ENCODE measurements around the gene RETSAT. TPM values are rescaled to one million over a fixed set of nuclear protein-coding genes. Genes with fewer than 3 reads are reported as not detected.

RETSAT gene
- total and polyA plus RNA-seq, 2 of the 13 experiments (the other 11 are each of a cell fraction or from before 2014, with no cell fraction given), result 46.7 to 61.0 TPM

- 32% methylated on average over 9 of the region's 9 CpGs for WGBS (ENCODE audit: low lambda C conversion rate)
- ATAC-seq (peak; percentile 3), FAIRE-seq (no peak), DNase-seq (ENCODE audit: low spot score) (no peak)
- 0 out of 5 replicates have a peak, but pooled peaks cover 0 to under 1% of the 10 kb centered on the region in 2 experiments for H3K27me3 ChIP-seq (ENCODE audit: control insufficient read depth in 1 of 2, insufficient read depth in 2 of 2, low read length in 2 of 2)
- H3K4me2 ChIP-seq (ENCODE audit: low read depth, low read length), result peak overlapping the region; percentile 96
- H3K79me2 ChIP-seq (ENCODE audit: insufficient read depth, low read length), result no peaks in the 10 kb centered on the region
- H2AFZ ChIP-seq (ENCODE audit: low read length), result no peak overlapping the region
- in situ Hi-C loops (cut with HindIII; ENCODE audit: extremely low pct_ligation_motif_present, low pct_unique_long_range_greater_than_20kb), result no loop called here
- BruUV-seq (replicated peaks), result TSS peak; percentile 98
- peak overlapping the region; percentile 76 for H3K9ac ChIP-seq (ENCODE audit: insufficient read depth, low read depth, low read length)
- peak overlapping the region; percentile 87 for H3K27ac ChIP-seq (ENCODE audit: extremely low read length, insufficient read depth, low read length)
- H3K4me1 ChIP-seq (ENCODE audit: insufficient read depth, low read length), result peaks cover 87% of the 10 kb centered on the region
- peak overlapping the region; percentile 44 to 67 (median 44) for H3K4me3 ChIP-seq (replicated peaks in 1 of 3; ENCODE audit: insufficient read depth in 1 of 3, low read depth in 2 of 3, low read length in 3 of 3)
- ChIA-PET CTCF (ENCODE audit: low intra/inter-chr PET ratio, low total read pairs) (no interaction called here), POLR2A (interaction anchor here (0.9 to 2.9 kb wide), 15 partner anchors 12 to 332 kb away, joined by 3 to 33 read pairs (median 4); partner anchors contain the start of genes ELMOD3, RETSAT, RNF181 and SH2D6)
- no peaks in the 10 kb centered on the region for H4K20me1 ChIP-seq (ENCODE audit: insufficient read depth, low read length)
- intact Hi-C loops (cut with micrococcal nuclease; ENCODE audit: unreplicated experiment), result loop anchor here (10.0 kb wide), 1 partner anchor 383 kb away; no protein-coding TSS in a partner anchor
- no peaks in the 10 kb centered on the region for H3K9me3 ChIP-seq (ENCODE audit: low read length)
- no peaks in the 10 kb centered on the region for H3K36me3 ChIP-seq (replicated peaks in 1 of 2; ENCODE audit: control insufficient read depth in 1 of 2, insufficient read depth in 2 of 2, low read length in 2 of 2)
- TF ChIP-seq ATRX (CRISPR knock-in tag; IDR thresholded peaks at IDR 0.05; ENCODE audit: borderline replicate concordance), result 0 out of 2 replicates have a peak, but pooled peaks have one; percentile 18
- TF ChIP-seq PRDM10 (CRISPR knock-in tag; IDR thresholded peaks at IDR 0.05; ENCODE audit: low read depth), result no peak
- no peak for TF ChIP-seq ZNF777 (CRISPR knock-in tag; IDR thresholded peaks at IDR 0.05)
- TF ChIP-seq CERS6 (CRISPR knock-in tag; IDR thresholded peaks at IDR 0.05), result no peak
- TF ChIP-seq FOXO1 (CRISPR knock-in tag; IDR thresholded peaks at IDR 0.05), result no peak
- no peak for TF ChIP-seq ZUFSP (CRISPR knock-in tag; IDR thresholded peaks at IDR 0.05; ENCODE audit: borderline replicate concordance)
- no peak for TF ChIP-seq NONO (IDR thresholded peaks at IDR 0.05)
- no peak for TF ChIP-seq NONO (CRISPR knock-in tag; conservative IDR thresholded peaks at IDR 0.05)
- no peak for TF ChIP-seq MXD1 (CRISPR knock-in tag; IDR thresholded peaks at IDR 0.05)
- TF ChIP-seq MIER3 (CRISPR knock-in tag; IDR thresholded peaks at IDR 0.05; ENCODE audit: borderline replicate concordance), result 0 out of 2 replicates have a peak, but pooled peaks have one; percentile 34
- TF ChIP-seq BRF2 (CRISPR knock-in tag; IDR thresholded peaks at IDR 0.05), result no peak
- 0 out of 2 replicates have a peak, but pooled peaks have one; percentile 71 for TF ChIP-seq ZNF354B (CRISPR knock-in tag; IDR thresholded peaks at IDR 0.05)
- TF ChIP-seq ZNF335 (CRISPR knock-in tag; IDR thresholded peaks at IDR 0.05), result no peak
- TF ChIP-seq BORCS8-MEF2B (CRISPR knock-in tag; IDR thresholded peaks at IDR 0.05), result 0 out of 2 replicates have a peak, but pooled peaks have one; percentile 51
- no peak for TF ChIP-seq TOE1 (CRISPR knock-in tag; IDR thresholded peaks at IDR 0.05)
- TF ChIP-seq ZFP90 (CRISPR knock-in tag; IDR thresholded peaks at IDR 0.05; ENCODE audit: borderline replicate concordance), result 0 out of 2 replicates have a peak, but pooled peaks have one; percentile 9
Measured at GRCh38 chr2:85307527-85307897, 46.8 kb downstream of the RETSAT start.

Data from HepG2 (cell line).